ENCODE measurements around the gene KIF1B.

- TF ChIP-seq CTCF (conservative IDR thresholded peaks at IDR 0.05): no peak
- TF ChIP-seq EZH2 (IDR thresholded peaks at IDR 0.05; ENCODE audit: low read depth): no peak
Measured at GRCh38 chr1:10195570-10195969, 14.8 kb upstream of the KIF1B start.
